Esophagus muscularis mucosa (tissue), 4 donors: ENCODE results near the gene GPR33. TPM values are rescaled to one million over a fixed set of nuclear protein-coding genes. Genes with fewer than 3 reads are reported as not detected.
A peak's percentile ranks its signal among the peaks of the same experiment; 100 is the strongest.

ENCODE experiments used
- DNase-seq: peaks from one replicate; pipeline ENCODE4 v3.0.0-alpha.2; 2017; ENCODE audit errors: extremely low spot score
- H3K27ac ChIP-seq, 4 donors: fragments of 200-600 bp; sonication (generic); replicated peaks in 1 of 4; 1 replicate in 3 of 4; 2 replicates in 1 of 4; pipeline ENCODE4 v1.5.1; 2016 to 2019; ENCODE audit warnings: mild to moderate bottlenecking in 1 of 4
- H3K27me3 ChIP-seq, 4 donors: fragments of 200-600 bp; sonication (generic); one replicate each; pipeline versions ENCODE4 v1.5.1 to v1.6.0; 2016 to 2019
- H3K36me3 ChIP-seq, 4 donors: fragments of 200-600 bp; sonication (generic); one replicate each; pipeline ENCODE4 v1.5.1; 2016 to 2019
- H3K4me1 ChIP-seq, 4 donors: fragments of 200-600 bp; sonication (generic); one replicate each; pipeline ENCODE4 v1.5.1; 2016 to 2019
- H3K4me3 ChIP-seq, 4 donors: fragments of 200-600 bp; sonication (generic); 1 replicate in 2 of 4; 2 replicates in 2 of 4; pipeline ENCODE4 v1.5.1; 2016 to 2019; ENCODE audit warnings: mild to moderate bottlenecking in 4 of 4, moderate library complexity in 1 of 4
- H3K9me3 ChIP-seq, 4 donors: fragments of 200-600 bp; sonication (generic); 1 replicate in 3 of 4; 2 replicates in 1 of 4; pipeline ENCODE4 v1.5.1; 2016 to 2019
- EP300 ChIP-seq: sonication (generic); formaldehyde crosslinking; IDR thresholded peaks from one replicate; pipeline ENCODE4 v1.6.1; 2017; ENCODE audit warnings: antibody characterized with exemption
- POLR2A ChIP-seq: fragments of 450-650 bp; IDR thresholded peaks from one replicate; pipeline ENCODE4 v1.6.1; 2017; ENCODE audit warnings: antibody characterized with exemption, moderate library complexity, mild to moderate bottlenecking, low read depth
- POLR2AphosphoS5 ChIP-seq, 2 donors: sonication (generic); formaldehyde crosslinking; IDR thresholded peaks; one replicate each; pipeline ENCODE4 v1.6.1; 2017; ENCODE audit warnings: antibody characterized with exemption in 2 of 2
- WGBS: methylation state at CpG from one replicate; pipeline ENCODE4 v1.1.5; 2018; 5-methylcytosine and 5-hydroxymethylcytosine counted together
- intact Hi-C: fragments of 100-400 bp; cut with DNase I; formaldehyde crosslinking; loops from one replicate; pipeline ENCODE4 v1.15.1; 2023
- total RNA-seq, 4 donors: library from RNA; depleted of rRNA; stranded (reverse); fragments of >200 nt; gene quantifications; one replicate each; pipeline versions ENCODE4 v1.1.0 to v1.2.1, GENCODE V29; 2016
- TF ChIP-seq, protein P1 (sequence below), 3 experiments: fragments of 200-600 bp in 2 of 3; fragments of 450-650 bp in 1 of 3; sonication (generic) in 2 of 3; IDR thresholded peaks; one replicate each; pipeline ENCODE4 v1.5.1; 2017 to 2019; ENCODE audit warnings: antibody characterized with exemption in 3 of 3, mild to moderate bottlenecking in 2 of 3, moderate library complexity in 1 of 3

Gene GPR33
- total RNA-seq, 4 donors from 2014 or later, result not detected

- intact Hi-C loops, result no loop called here
- H3K4me3 ChIP-seq, result no peak overlapping the region
- H3K36me3 ChIP-seq, result no peaks in the 10 kb centered on the region
- DNase-seq, result no peak
- H3K27ac ChIP-seq, result no peak overlapping the region
- TF ChIP-seq POLR2AphosphoS5 (IDR thresholded peaks at IDR 0.05), result no peak
- TF ChIP-seq, protein P1, sequence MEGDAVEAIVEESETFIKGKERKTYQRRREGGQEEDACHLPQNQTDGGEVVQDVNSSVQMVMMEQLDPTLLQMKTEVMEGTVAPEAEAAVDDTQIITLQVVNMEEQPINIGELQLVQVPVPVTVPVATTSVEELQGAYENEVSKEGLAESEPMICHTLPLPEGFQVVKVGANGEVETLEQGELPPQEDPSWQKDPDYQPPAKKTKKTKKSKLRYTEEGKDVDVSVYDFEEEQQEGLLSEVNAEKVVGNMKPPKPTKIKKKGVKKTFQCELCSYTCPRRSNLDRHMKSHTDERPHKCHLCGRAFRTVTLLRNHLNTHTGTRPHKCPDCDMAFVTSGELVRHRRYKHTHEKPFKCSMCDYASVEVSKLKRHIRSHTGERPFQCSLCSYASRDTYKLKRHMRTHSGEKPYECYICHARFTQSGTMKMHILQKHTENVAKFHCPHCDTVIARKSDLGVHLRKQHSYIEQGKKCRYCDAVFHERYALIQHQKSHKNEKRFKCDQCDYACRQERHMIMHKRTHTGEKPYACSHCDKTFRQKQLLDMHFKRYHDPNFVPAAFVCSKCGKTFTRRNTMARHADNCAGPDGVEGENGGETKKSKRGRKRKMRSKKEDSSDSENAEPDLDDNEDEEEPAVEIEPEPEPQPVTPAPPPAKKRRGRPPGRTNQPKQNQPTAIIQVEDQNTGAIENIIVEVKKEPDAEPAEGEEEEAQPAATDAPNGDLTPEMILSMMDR (IDR thresholded peaks at IDR 0.05), result no peak
- TF ChIP-seq POLR2A, result no peak
- TF ChIP-seq EP300, result no peak
- no peaks in the 10 kb centered on the region for H3K27me3 ChIP-seq
- no peaks in the 10 kb centered on the region for H3K9me3 ChIP-seq
- H3K4me1 ChIP-seq, result no peaks in the 10 kb centered on the region
- 87% methylated on average over 7 of the region's 8 CpGs for WGBS
These were observed 39.7 kb upstream of the GPR33 start for GRCh38 chr14:31527546-31527945.

GRCh38 chr14:31527087-31527486 is 39.2 kb upstream of the GPR33 start:
- Histone ChIP-seq H3K4me3 (no peak overlapping the region), H3K36me3 (no peaks in the 10 kb centered on the region), H3K27ac (no peak overlapping the region), H3K27me3 (no peaks in the 10 kb centered on the region), H3K4me1 (no peaks in the 10 kb centered on the region), H3K9me3 (no peaks in the 10 kb centered on the region)
- 97% methylated on average over 6 of the region's 33 CpGs for WGBS
- intact Hi-C loops, result no loop called here
- DNase-seq, result no peak
- TF ChIP-seq EP300 (no peak), POLR2A (no peak)

DNA sequence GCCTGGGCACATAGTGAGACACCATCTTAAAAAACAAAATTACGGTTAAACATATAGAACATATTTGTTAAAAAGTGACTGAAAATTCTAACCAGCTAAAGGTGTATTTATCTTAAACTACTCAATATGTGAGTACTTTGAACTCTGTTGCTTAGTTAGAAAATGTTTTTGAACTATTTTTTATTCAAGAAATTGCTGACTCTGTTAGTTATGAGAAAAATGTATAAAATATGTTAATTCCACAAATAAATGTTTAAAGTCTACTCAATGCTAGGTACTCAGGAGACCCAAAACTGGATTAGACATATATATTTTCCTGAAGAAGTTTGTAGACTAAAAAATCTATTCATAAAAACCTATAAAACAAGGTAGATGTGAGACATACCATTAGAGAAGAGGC is 23.0 kb upstream of the GPR33 start:
- 96% methylated on average over 1 of the region's 1 CpG for WGBS
- no peaks in the 10 kb centered on the region for H3K36me3 ChIP-seq
- H3K27me3 ChIP-seq, result no peaks in the 10 kb centered on the region
- H3K9me3 ChIP-seq, result no peaks in the 10 kb centered on the region
- no peak overlapping the region for H3K27ac ChIP-seq
- DNase-seq, result no peak
- TF ChIP-seq, protein P1 (IDR thresholded peaks at IDR 0.05), result no peak
- no peak for TF ChIP-seq POLR2AphosphoS5 (IDR thresholded peaks at IDR 0.05)
- no peak for TF ChIP-seq POLR2A
- no peak for TF ChIP-seq EP300
- H3K4me1 ChIP-seq, result peaks cover 5 to 14% (median 8%) of the 10 kb centered on the region in 4 donors
- H3K4me3 ChIP-seq, result no peak overlapping the region
- intact Hi-C loops, result loop anchor here (2.0 to 10.0 kb wide), 2 partner anchors 554 to 744 kb away; no protein-coding TSS in a partner anchor

DNA sequence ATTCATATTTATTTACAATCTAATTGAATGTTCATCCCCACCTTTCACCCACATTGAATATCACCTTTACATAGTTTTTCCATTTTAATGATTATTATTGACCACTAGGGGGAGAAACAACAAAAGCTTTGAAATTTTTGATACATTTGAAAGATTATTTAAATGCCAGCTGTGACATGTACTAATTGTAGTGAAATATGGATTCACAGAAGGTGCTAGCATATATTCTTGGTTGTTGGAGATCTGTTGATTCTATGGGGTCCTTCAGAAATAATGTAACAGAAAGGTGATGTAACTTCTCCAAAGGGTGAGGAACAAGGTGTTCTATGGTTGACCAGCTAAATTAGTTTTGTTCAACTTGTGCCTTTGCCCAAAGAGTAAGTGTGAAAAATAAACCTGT is 22.4 kb upstream of the GPR33 start:
- no peak for DNase-seq
- TF ChIP-seq, protein P1 (IDR thresholded peaks at IDR 0.05), result peak; percentile 54 to 63 (median 54)
- TF ChIP-seq POLR2AphosphoS5 (IDR thresholded peaks at IDR 0.05), result no peak
- H3K36me3 ChIP-seq, result no peaks in the 10 kb centered on the region
- no peaks in the 10 kb centered on the region for H3K27me3 ChIP-seq
- intact Hi-C loops, result loop anchor here (2.0 to 10.0 kb wide), 2 partner anchors 555 to 745 kb away; no protein-coding TSS in a partner anchor
- peaks cover 11 to 20% (median 13%) of the 10 kb centered on the region in 4 donors for H3K4me1 ChIP-seq
- no peaks in the 10 kb centered on the region for H3K9me3 ChIP-seq
- H3K4me3 ChIP-seq, result no peak overlapping the region
- H3K27ac ChIP-seq, result no peak overlapping the region

DNA sequence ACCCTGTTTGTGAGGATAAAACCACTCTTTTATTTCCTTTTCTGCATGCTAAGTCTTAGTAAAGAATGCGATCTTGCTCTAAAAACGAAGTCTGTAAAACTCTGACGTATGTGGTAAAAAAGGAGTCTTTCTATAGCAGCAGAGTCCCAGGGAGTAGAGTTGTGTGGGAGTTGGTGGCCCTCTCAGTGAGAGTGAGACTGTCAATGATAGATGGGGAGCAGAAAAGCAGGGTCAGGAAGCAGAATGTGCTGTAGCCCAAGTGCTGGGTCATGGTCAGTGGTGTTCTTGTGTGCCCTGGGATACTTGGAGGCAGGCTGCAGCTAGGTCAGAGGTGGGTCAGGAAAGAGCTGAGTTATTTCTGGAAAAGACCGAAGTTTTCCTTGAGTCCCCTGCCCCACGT is 20.3 kb upstream of the GPR33 start:
- Histone ChIP-seq H3K4me3 (no peak overlapping the region), H3K27me3 (no peaks in the 10 kb centered on the region), H3K27ac (no peak overlapping the region), H3K36me3 (no peaks in the 10 kb centered on the region), H3K4me1 (peaks cover 18 to 38% (median 21%) of the 10 kb centered on the region in 4 donors), H3K9me3 (no peaks in the 10 kb centered on the region)
- no peak for DNase-seq
- 65% methylated on average over 5 of the region's 5 CpGs for WGBS
- intact Hi-C loops, result loop anchor here (5.0 kb wide), 1 partner anchor 59 kb away; no protein-coding TSS in a partner anchor
- TF ChIP-seq EP300 (no peak), POLR2A (no peak), POLR2AphosphoS5 (IDR thresholded peaks at IDR 0.05) (no peak)
- TF ChIP-seq, protein P1 (IDR thresholded peaks at IDR 0.05), result no peak
